Neural cell (in vitro differentiated cells): ENCODE measurements around the gene SCART1. TPM values are rescaled to one million over a fixed set of nuclear protein-coding genes. Genes with fewer than 3 reads are reported as not detected.
"Not testable (repeated sequence)": the region's sequence is repeated elsewhere in the genome, so short reads cannot be mapped to it uniquely, and the experiment has no call there.

ENCODE experiments used
- H2AFZ ChIP-seq: fragments of 200-600, 300-800 bp; sonication (generic), shearing (Covaris generic); 2 replicates; pipeline ENCODE4 v1.6.0; 2014; ENCODE audit warnings: low read depth, mild to moderate bottlenecking, antibody characterized with exemption, low read length, moderate library complexity
- H3F3A ChIP-seq: fragments of 200-600 bp; shearing (Covaris generic); 2 replicates; pipeline ENCODE4 v1.6.1; 2016; ENCODE audit warnings: mild to moderate bottlenecking, moderate library complexity, mixed read lengths, antibody characterized with exemption, low read length; ENCODE audit not compliant: insufficient read depth, poor library complexity, severe bottlenecking
- H3K27ac ChIP-seq: fragments of 200-600, 300-800 bp; sonication (generic), shearing (Covaris generic); 2 replicates; pipeline ENCODE4 v1.5.1; 2014; ENCODE audit warnings: mild to moderate bottlenecking, low read length, moderate library complexity
- H3K27me3 ChIP-seq: fragments of 300-800, 200-600 bp; sonication (generic), shearing (Covaris generic); 2 replicates; pipeline ENCODE4 v1.6.0; 2014; ENCODE audit warnings: mild to moderate bottlenecking, low read depth, low read length, moderate library complexity; ENCODE audit not compliant: insufficient read depth
- H3K36me3 ChIP-seq: fragments of 300-800, 200-600 bp; sonication (generic), shearing (Covaris generic); 2 replicates; pipeline ENCODE4 v1.5.1; 2014; ENCODE audit warnings: mild to moderate bottlenecking, antibody characterized with exemption, low read length, moderate library complexity; ENCODE audit not compliant: insufficient read depth
- H3K4me2 ChIP-seq: fragments of 300-800, 200-600 bp; sonication (generic), shearing (Covaris generic); 2 replicates; pipeline ENCODE4 v1.6.0; 2014; ENCODE audit warnings: mild to moderate bottlenecking, low read length
- H3K4me3 ChIP-seq: fragments of 300-800, 200-600 bp; sonication (generic), shearing (Covaris generic); 2 replicates; pipeline ENCODE4 v1.5.1; 2014; ENCODE audit warnings: mild to moderate bottlenecking, low read length, moderate library complexity
- H3K79me2 ChIP-seq: fragments of 200-600 bp; shearing (Covaris generic); replicated peaks from 2 replicates; pipeline ENCODE4 v1.6.0; 2014; ENCODE audit warnings: mild to moderate bottlenecking, low read length, moderate library complexity; ENCODE audit not compliant: insufficient read depth
- H3K9ac ChIP-seq: fragments of 300-800, 200-600 bp; sonication (generic), shearing (Covaris generic); 2 replicates; pipeline ENCODE4 v1.6.1; 2016; ENCODE audit warnings: mild to moderate bottlenecking, low read length, mixed read lengths
- H3K9me2 ChIP-seq: fragments of 200-600 bp; shearing (Covaris generic); 2 replicates; pipeline ENCODE4 v1.6.1; 2016; ENCODE audit warnings: mild to moderate bottlenecking, low read length, mixed read lengths; ENCODE audit not compliant: insufficient read depth
- H3K9me3 ChIP-seq: fragments of 200-600, 300-800 bp; sonication (generic), shearing (Covaris generic); 2 replicates; pipeline ENCODE4 v1.6.1; 2016; ENCODE audit warnings: mild to moderate bottlenecking, mixed run types, low read length, moderate library complexity, mixed read lengths
- H4K20me1 ChIP-seq: fragments of 200-600 bp; shearing (Covaris generic); 2 replicates; pipeline ENCODE4 v1.6.1; 2016; ENCODE audit warnings: mild to moderate bottlenecking, mixed run types; ENCODE audit not compliant: insufficient read depth
- EP300 ChIP-seq: fragments of 450-650 bp; conservative IDR thresholded peaks from 2 replicates; pipeline ENCODE4 v1.6.1; 2014; ENCODE audit warnings: antibody characterized with exemption, mild to moderate bottlenecking, moderate library complexity; ENCODE audit not compliant: poor library complexity, severe bottlenecking
- MXI1 ChIP-seq: fragments of 450-650 bp; conservative IDR thresholded peaks from 2 replicates; pipeline ENCODE4 v1.6.1; 2014; ENCODE audit warnings: antibody characterized with exemption, mild to moderate bottlenecking; ENCODE audit not compliant: poor library complexity, severe bottlenecking
- POLR2AphosphoS5 ChIP-seq: IDR thresholded peaks from 2 replicates; pipeline ENCODE4 v1.6.1; 2012
- SMC3 ChIP-seq: fragments of 450-650 bp; conservative IDR thresholded peaks from 2 replicates; pipeline ENCODE4 v1.6.1; 2014; ENCODE audit warnings: antibody characterized with exemption, mild to moderate bottlenecking, moderate library complexity; ENCODE audit not compliant: poor library complexity
- polyA plus RNA-seq: library from polyadenylated mRNA; depleted of rRNA; stranded (reverse); fragments of >200 nt; gene quantifications from 2 replicates; pipeline ENCODE4 v1.2.3, GENCODE V29; 2014
- TF ChIP-seq, protein P1 (sequence below): fragments of 450-650 bp; IDR thresholded peaks from 2 replicates; pipeline ENCODE4 v1.5.1; 2014; ENCODE audit warnings: antibody characterized with exemption, mild to moderate bottlenecking, moderate library complexity; ENCODE audit not compliant: poor library complexity, severe bottlenecking
- TF ChIP-seq, protein P2 (sequence below): IDR thresholded peaks from 2 replicates; pipeline ENCODE4 v1.6.1; 2012; ENCODE audit warnings: borderline replicate concordance

Gene SCART1
- polyA plus RNA-seq, 1 donor from 2014 or later = 4.3 TPM

DNA sequence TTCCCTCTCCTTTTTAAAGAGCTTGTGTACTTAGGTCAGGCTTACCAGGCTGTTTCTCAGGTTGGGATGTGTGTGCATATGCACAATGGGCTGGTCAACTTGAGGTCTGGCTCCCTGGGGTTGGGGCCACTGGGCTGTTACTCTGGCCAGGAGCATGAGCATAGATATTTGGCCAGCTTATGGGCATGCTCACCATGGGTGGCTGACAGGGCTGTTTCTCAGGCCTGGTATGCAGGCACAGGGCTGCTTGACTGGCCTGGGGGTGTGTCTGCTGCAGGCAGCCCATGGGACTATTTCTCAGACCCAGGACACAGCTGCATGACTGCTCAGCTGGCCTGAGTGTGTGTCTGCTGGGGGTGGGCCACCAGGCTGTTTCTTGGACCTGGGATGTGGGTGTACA is 34.6 kb downstream of the SCART1 start (continued):
- TF ChIP-seq SMC3 (no peak), POLR2AphosphoS5 (no peak), EP300 (no peak)

DNA sequence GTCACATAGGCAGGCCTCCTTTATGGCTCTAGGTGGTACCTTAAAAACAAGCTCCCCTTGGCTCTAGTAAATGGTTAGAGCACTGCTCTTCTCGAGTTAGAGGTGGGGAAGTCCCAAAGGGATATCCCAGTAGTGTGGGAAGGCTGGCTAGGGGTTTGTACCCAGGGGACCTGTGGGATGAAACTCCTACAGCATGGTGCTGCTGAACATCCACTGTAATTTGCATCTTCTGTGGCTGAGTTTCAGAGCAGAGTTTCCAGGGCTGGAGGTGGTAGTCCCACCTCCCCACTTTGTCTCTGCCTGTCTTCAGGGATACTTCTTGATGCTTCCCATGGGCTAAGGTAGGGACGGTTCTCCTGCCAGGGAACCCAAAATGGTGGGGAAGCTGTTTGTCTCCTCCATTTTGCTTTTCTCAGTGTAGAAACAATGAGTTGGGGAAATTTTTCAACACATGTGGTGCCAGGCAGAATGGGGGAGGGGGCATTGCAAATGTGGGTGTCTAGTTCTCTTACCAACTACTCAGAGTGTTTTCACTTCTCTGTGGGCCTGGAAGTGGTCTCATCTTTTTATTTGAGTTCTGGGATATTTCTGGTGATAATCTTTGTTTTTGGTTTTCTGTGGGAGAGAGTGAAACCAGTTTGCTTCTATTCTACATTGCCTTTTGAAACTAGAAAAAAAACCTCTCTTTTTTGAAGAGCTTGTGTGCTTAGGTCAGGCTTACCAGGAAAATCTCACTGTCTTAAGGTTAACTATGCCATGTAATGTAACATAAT is 36.3 kb downstream of the SCART1 start:
- no peaks in the 10 kb centered on the region for H3K36me3 ChIP-seq
- H4K20me1 ChIP-seq = no peaks in the 10 kb centered on the region
- H3K9me3 ChIP-seq = peaks cover 12% of the 10 kb centered on the region
- no peaks in the 10 kb centered on the region for H3K9me2 ChIP-seq
- H3K4me3 ChIP-seq = no peak overlapping the region
- no peak overlapping the region for H3K9ac ChIP-seq
- H3F3A ChIP-seq = no peaks in the 10 kb centered on the region
- TF ChIP-seq MXI1 (no peak), POLR2AphosphoS5 (no peak), SMC3 (no peak)
- TF ChIP-seq, protein P1, sequence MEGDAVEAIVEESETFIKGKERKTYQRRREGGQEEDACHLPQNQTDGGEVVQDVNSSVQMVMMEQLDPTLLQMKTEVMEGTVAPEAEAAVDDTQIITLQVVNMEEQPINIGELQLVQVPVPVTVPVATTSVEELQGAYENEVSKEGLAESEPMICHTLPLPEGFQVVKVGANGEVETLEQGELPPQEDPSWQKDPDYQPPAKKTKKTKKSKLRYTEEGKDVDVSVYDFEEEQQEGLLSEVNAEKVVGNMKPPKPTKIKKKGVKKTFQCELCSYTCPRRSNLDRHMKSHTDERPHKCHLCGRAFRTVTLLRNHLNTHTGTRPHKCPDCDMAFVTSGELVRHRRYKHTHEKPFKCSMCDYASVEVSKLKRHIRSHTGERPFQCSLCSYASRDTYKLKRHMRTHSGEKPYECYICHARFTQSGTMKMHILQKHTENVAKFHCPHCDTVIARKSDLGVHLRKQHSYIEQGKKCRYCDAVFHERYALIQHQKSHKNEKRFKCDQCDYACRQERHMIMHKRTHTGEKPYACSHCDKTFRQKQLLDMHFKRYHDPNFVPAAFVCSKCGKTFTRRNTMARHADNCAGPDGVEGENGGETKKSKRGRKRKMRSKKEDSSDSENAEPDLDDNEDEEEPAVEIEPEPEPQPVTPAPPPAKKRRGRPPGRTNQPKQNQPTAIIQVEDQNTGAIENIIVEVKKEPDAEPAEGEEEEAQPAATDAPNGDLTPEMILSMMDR = no peak
- TF ChIP-seq, protein P2, sequence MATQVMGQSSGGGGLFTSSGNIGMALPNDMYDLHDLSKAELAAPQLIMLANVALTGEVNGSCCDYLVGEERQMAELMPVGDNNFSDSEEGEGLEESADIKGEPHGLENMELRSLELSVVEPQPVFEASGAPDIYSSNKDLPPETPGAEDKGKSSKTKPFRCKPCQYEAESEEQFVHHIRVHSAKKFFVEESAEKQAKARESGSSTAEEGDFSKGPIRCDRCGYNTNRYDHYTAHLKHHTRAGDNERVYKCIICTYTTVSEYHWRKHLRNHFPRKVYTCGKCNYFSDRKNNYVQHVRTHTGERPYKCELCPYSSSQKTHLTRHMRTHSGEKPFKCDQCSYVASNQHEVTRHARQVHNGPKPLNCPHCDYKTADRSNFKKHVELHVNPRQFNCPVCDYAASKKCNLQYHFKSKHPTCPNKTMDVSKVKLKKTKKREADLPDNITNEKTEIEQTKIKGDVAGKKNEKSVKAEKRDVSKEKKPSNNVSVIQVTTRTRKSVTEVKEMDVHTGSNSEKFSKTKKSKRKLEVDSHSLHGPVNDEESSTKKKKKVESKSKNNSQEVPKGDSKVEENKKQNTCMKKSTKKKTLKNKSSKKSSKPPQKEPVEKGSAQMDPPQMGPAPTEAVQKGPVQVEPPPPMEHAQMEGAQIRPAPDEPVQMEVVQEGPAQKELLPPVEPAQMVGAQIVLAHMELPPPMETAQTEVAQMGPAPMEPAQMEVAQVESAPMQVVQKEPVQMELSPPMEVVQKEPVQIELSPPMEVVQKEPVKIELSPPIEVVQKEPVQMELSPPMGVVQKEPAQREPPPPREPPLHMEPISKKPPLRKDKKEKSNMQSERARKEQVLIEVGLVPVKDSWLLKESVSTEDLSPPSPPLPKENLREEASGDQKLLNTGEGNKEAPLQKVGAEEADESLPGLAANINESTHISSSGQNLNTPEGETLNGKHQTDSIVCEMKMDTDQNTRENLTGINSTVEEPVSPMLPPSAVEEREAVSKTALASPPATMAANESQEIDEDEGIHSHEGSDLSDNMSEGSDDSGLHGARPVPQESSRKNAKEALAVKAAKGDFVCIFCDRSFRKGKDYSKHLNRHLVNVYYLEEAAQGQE = no peak
- no peak overlapping the region for H3K27ac ChIP-seq
- H3K27me3 ChIP-seq = no peaks in the 10 kb centered on the region
- H3K4me2 ChIP-seq = no peak overlapping the region
- no peaks in the 10 kb centered on the region for H3K79me2 ChIP-seq
- H2AFZ ChIP-seq = no peak overlapping the region

DNA sequence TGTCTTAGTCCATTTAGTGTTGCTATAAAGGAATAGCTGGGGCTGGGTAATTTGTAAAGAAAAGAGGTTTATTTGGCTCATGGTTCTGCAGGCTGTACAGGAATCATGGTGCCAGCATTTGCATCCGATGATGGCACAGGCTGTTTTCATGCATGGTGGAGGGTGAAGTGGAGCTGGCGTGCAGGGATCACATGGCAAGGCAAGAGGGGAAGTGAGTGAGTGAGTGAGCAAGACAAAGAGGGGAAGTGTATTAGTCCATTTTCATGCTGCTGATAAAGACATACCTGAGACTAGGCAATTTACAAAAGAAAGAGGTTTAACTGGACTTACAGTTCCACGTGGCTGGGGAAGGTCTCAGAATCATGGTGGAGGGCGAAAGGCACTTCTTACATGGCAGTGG is 39.8 kb downstream of the SCART1 start:
- not testable (repeated sequence) for H3K36me3 ChIP-seq, H3K27ac ChIP-seq, H3K79me2 ChIP-seq, H2AFZ ChIP-seq, H3K9me3 ChIP-seq, H3K9ac ChIP-seq, H3K9me2 ChIP-seq, H3K4me3 ChIP-seq, H4K20me1 ChIP-seq, H3K4me2 ChIP-seq, H3K27me3 ChIP-seq, H3F3A ChIP-seq

DNA sequence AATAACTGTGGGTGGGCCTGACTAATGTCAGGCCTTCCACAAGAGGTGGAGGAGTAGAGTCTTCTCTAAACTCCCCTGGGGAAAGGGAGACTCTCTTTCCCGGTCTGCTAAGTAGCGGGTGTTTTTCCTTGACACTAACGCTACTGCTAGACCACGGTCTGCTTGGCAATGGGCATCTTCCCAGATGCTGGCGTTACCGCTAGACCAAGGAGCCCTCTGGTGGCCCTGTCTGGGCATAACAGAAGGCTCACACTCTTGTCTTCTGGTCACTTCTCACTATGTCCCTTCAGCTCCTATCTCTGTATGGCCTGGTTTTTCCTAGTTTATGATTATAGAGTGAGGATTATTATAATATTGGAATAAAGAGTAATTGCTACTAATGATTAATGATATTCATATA is 43.6 kb downstream of the SCART1 start:
- H3K9me2 ChIP-seq, H3K4me3 ChIP-seq, H3K27me3 ChIP-seq, H3K9me3 ChIP-seq, H3K9ac ChIP-seq, H3K36me3 ChIP-seq, H3K79me2 ChIP-seq, H2AFZ ChIP-seq, H4K20me1 ChIP-seq, H3K27ac ChIP-seq, H3K4me2 ChIP-seq, H3F3A ChIP-seq: not testable (repeated sequence)

DNA sequence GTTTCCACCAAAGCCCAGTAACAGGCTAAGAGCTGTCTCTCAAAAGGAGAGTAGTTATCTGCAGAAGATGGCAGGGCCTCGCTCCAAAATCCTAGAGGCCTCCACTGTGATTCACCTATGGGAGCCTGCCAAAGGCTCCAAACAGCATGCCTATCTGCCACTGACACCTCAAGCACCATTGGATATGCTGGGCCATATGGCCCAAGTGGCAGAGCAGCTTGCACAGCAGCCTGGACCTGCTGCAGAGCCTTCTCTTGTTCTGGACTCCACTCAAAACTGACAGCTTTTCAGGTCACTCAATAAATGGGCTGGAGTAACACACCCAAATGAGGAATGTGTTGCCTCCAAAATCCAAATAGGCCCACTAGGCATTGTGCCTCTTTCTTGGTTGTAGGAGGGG is 45.4 kb downstream of the SCART1 start:
- H3K4me3 ChIP-seq, H3K9ac ChIP-seq, H3K36me3 ChIP-seq, H3K4me2 ChIP-seq, H3F3A ChIP-seq, H4K20me1 ChIP-seq, H3K27ac ChIP-seq, H2AFZ ChIP-seq, H3K27me3 ChIP-seq, H3K9me3 ChIP-seq, H3K9me2 ChIP-seq, H3K79me2 ChIP-seq: not testable (repeated sequence)

DNA sequence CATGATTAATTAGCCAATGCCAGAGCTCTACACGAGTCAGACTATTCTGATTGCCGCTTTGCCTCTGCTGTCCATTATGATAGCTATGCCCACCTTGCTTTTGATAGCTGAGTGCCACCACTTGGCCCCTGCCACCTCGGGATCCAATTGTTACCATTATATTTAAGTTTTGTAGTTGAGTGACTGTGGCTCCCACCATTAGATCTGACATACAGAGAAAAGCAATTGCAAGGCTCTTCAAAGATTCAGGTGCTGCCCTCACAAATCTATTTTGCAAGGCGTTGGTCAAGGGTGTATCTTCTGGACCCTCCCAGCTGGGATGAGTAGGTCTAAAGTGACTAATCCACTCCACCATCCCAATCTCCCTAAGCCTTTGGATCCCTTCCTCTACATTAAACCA is 47.2 kb downstream of the SCART1 start:
- H3K4me3 ChIP-seq, H3K27me3 ChIP-seq, H3F3A ChIP-seq, H2AFZ ChIP-seq, H3K9me2 ChIP-seq, H3K9ac ChIP-seq, H3K9me3 ChIP-seq, H4K20me1 ChIP-seq, H3K79me2 ChIP-seq, H3K27ac ChIP-seq, H3K36me3 ChIP-seq, H3K4me2 ChIP-seq: not testable (repeated sequence)
